Measurements from ENCODE around the gene ABCA10.

DNA sequence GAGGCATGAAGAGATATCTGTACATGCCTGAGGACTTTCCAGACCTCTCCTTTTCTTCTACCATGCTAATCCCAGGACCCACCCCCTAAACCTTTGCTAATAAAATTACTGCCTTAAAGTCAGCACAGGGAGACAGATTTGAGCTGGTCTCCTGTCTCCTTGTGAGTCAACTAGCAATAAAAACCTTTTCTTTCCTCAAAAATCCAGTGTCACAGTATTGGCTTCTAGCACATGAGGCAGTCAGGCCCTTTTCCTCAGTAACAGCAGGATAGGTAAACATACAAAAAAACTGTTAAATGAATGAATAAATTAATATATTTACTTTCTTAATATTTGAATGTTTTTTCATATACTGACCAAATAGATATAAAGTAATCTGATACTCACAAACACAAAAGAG is 41.3 kb downstream of the ABCA10 start:
- TF ChIP-seq, protein P1, sequence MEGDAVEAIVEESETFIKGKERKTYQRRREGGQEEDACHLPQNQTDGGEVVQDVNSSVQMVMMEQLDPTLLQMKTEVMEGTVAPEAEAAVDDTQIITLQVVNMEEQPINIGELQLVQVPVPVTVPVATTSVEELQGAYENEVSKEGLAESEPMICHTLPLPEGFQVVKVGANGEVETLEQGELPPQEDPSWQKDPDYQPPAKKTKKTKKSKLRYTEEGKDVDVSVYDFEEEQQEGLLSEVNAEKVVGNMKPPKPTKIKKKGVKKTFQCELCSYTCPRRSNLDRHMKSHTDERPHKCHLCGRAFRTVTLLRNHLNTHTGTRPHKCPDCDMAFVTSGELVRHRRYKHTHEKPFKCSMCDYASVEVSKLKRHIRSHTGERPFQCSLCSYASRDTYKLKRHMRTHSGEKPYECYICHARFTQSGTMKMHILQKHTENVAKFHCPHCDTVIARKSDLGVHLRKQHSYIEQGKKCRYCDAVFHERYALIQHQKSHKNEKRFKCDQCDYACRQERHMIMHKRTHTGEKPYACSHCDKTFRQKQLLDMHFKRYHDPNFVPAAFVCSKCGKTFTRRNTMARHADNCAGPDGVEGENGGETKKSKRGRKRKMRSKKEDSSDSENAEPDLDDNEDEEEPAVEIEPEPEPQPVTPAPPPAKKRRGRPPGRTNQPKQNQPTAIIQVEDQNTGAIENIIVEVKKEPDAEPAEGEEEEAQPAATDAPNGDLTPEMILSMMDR (conservative IDR thresholded peaks at IDR 0.05; ENCODE audit: low read depth in 2 of 2) = no peak
- TF ChIP-seq POLR2AphosphoS5 (IDR thresholded peaks at IDR 0.05; ENCODE audit: low read depth) = no peak
- TF ChIP-seq EZH2phosphoT487 (IDR thresholded peaks at IDR 0.05; ENCODE audit: unreplicated experiment) = no peak
- TF ChIP-seq, protein P2, sequence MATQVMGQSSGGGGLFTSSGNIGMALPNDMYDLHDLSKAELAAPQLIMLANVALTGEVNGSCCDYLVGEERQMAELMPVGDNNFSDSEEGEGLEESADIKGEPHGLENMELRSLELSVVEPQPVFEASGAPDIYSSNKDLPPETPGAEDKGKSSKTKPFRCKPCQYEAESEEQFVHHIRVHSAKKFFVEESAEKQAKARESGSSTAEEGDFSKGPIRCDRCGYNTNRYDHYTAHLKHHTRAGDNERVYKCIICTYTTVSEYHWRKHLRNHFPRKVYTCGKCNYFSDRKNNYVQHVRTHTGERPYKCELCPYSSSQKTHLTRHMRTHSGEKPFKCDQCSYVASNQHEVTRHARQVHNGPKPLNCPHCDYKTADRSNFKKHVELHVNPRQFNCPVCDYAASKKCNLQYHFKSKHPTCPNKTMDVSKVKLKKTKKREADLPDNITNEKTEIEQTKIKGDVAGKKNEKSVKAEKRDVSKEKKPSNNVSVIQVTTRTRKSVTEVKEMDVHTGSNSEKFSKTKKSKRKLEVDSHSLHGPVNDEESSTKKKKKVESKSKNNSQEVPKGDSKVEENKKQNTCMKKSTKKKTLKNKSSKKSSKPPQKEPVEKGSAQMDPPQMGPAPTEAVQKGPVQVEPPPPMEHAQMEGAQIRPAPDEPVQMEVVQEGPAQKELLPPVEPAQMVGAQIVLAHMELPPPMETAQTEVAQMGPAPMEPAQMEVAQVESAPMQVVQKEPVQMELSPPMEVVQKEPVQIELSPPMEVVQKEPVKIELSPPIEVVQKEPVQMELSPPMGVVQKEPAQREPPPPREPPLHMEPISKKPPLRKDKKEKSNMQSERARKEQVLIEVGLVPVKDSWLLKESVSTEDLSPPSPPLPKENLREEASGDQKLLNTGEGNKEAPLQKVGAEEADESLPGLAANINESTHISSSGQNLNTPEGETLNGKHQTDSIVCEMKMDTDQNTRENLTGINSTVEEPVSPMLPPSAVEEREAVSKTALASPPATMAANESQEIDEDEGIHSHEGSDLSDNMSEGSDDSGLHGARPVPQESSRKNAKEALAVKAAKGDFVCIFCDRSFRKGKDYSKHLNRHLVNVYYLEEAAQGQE (IDR thresholded peaks at IDR 0.05; ENCODE audit: unreplicated experiment) = no peak
- TF ChIP-seq, protein P3, sequence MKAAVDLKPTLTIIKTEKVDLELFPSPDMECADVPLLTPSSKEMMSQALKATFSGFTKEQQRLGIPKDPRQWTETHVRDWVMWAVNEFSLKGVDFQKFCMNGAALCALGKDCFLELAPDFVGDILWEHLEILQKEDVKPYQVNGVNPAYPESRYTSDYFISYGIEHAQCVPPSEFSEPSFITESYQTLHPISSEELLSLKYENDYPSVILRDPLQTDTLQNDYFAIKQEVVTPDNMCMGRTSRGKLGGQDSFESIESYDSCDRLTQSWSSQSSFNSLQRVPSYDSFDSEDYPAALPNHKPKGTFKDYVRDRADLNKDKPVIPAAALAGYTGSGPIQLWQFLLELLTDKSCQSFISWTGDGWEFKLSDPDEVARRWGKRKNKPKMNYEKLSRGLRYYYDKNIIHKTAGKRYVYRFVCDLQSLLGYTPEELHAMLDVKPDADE (IDR thresholded peaks at IDR 0.05) = no peak
- TF ChIP-seq EZH2 (IDR thresholded peaks at IDR 0.05; ENCODE audit: low read depth, unreplicated experiment) = no peak
- TF ChIP-seq, protein P4, sequence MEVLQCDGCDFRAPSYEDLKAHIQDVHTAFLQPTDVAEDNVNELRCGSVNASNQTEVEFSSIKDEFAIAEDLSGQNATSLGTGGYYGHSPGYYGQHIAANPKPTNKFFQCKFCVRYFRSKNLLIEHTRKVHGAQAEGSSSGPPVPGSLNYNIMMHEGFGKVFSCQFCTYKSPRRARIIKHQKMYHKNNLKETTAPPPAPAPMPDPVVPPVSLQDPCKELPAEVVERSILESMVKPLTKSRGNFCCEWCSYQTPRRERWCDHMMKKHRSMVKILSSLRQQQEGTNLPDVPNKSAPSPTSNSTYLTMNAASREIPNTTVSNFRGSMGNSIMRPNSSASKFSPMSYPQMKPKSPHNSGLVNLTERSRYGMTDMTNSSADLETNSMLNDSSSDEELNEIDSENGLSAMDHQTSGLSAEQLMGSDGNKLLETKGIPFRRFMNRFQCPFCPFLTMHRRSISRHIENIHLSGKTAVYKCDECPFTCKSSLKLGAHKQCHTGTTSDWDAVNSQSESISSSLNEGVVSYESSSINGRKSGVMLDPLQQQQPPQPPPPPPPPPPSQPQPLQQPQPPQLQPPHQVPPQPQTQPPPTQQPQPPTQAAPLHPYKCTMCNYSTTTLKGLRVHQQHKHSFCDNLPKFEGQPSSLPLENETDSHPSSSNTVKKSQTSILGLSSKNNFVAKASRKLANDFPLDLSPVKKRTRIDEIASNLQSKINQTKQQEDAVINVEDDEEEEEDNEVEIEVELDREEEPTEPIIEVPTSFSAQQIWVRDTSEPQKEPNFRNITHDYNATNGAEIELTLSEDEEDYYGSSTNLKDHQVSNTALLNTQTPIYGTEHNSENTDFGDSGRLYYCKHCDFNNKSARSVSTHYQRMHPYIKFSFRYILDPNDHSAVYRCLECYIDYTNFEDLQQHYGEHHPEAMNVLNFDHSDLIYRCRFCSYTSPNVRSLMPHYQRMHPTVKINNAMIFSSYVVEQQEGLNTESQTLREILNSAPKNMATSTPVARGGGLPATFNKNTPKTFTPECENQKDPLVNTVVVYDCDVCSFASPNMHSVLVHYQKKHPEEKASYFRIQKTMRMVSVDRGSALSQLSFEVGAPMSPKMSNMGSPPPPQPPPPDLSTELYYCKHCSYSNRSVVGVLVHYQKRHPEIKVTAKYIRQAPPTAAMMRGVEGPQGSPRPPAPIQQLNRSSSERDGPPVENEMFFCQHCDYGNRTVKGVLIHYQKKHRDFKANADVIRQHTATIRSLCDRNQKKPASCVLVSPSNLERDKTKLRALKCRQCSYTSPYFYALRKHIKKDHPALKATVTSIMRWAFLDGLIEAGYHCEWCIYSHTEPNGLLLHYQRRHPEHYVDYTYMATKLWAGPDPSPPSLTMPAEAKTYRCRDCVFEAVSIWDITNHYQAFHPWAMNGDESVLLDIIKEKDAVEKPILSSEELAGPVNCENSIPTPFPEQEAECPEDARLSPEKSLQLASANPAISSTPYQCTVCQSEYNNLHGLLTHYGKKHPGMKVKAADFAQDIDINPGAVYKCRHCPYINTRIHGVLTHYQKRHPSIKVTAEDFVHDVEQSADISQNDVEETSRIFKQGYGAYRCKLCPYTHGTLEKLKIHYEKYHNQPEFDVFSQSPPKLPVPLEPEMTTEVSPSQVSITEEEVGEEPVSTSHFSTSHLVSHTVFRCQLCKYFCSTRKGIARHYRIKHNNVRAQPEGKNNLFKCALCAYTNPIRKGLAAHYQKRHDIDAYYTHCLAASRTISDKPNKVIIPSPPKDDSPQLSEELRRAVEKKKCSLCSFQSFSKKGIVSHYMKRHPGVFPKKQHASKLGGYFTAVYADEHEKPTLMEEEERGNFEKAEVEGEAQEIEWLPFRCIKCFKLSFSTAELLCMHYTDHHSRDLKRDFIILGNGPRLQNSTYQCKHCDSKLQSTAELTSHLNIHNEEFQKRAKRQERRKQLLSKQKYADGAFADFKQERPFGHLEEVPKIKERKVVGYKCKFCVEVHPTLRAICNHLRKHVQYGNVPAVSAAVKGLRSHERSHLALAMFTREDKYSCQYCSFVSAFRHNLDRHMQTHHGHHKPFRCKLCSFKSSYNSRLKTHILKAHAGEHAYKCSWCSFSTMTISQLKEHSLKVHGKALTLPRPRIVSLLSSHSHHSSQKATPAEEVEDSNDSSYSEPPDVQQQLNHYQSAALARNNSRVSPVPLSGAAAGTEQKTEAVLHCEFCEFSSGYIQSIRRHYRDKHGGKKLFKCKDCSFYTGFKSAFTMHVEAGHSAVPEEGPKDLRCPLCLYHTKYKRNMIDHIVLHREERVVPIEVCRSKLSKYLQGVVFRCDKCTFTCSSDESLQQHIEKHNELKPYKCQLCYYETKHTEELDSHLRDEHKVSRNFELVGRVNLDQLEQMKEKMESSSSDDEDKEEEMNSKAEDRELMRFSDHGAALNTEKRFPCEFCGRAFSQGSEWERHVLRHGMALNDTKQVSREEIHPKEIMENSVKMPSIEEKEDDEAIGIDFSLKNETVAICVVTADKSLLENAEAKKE (CRISPR knock-in tag; IDR thresholded peaks at IDR 0.05) = no peak
- no peak for TF ChIP-seq CREB1 (CRISPR knock-in tag; IDR thresholded peaks at IDR 0.05; ENCODE audit: low read depth)
- no peak for TF ChIP-seq JUNB (IDR thresholded peaks at IDR 0.05; ENCODE audit: unreplicated experiment)
- no peak for TF ChIP-seq STAT1 (IDR thresholded peaks at IDR 0.05; ENCODE audit: unreplicated experiment)
- TF ChIP-seq ZNF114 (CRISPR knock-in tag; IDR thresholded peaks at IDR 0.05) = no peak
